Activated CD4-positive, alpha-beta memory T cell treated with anti-CD3 and anti-CD28 coated beads, Interleukin-2, amount 10 ng/mL, durations not matched to agents 7 days and 5 days (primary cell): ENCODE results near the gene SLC2A6. TPM values are rescaled to one million over a fixed set of nuclear protein-coding genes. Genes with fewer than 3 reads are reported as not detected.

ENCODE experiments used
- CTCF ChIA-PET: fragments of 350-600 bp; sonication (Branson Sonifier 250); formaldehyde crosslinking; loops from one replicate; lab custom pipeline; 2021; ENCODE audit warnings: antibody characterized with exemption, inconsistent platforms; lab: Charles Lee
- POLR2A ChIA-PET: fragments of 350-600 bp; sonication (Branson Sonifier 250); formaldehyde crosslinking; loops from one replicate; lab custom pipeline; 2021; ENCODE audit warnings: antibody characterized with exemption; lab: Charles Lee
- DNase-seq: peaks from one replicate; pipeline ENCODE4 v3.0.0-alpha.2; 2020
- H3K27ac Mint-ChIP-seq: one replicate; pipeline ENCODE4 v1.8.0; 2021; ENCODE audit warnings: mild to moderate bottlenecking, mixed read lengths
- H3K27me3 Mint-ChIP-seq: one replicate; pipeline ENCODE4 v1.8.0; 2021; ENCODE audit warnings: mixed read lengths
- H3K36me3 Mint-ChIP-seq: one replicate; pipeline ENCODE4 v1.8.0; 2021; ENCODE audit warnings: low read depth, mixed read lengths
- H3K4me1 Mint-ChIP-seq: one replicate; pipeline ENCODE4 v1.8.0; 2021; ENCODE audit warnings: mixed read lengths
- H3K4me3 Mint-ChIP-seq: one replicate; pipeline ENCODE4 v1.8.0; 2021; ENCODE audit warnings: mild to moderate bottlenecking, mixed read lengths
- H3K9me3 Mint-ChIP-seq: one replicate; pipeline ENCODE4 v1.8.0; 2021; ENCODE audit warnings: mixed read lengths
- total RNA-seq, 2 experiments: library from RNA; stranded (reverse); gene quantifications; one replicate each; pipeline ENCODE4 v1.2.3, GENCODE V29; 2021

Gene SLC2A6
- total RNA-seq, 2 experiments from 2014 or later: 1.2 to 2.0 TPM

DNA sequence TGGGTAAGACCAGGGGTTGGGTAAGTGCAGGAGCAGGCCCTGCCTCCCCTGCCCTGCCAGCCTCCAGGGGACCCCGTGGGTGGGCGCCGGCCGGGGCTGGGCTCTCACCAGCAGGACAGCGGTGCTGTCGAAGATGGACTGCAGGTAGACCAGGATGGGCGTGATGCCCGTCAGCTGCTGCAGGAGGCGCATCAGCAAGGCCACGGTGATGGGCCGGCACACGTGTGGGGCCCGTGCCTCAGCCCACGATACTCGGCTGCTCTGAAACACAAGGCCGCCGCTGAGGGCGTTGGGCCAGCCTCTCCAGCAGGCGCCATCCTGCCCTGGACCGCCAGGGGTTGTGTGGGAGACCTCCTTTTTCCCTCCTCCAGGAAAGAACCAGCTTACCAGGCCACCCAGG is 4.0 kb downstream of the SLC2A6 start:
- CTCF ChIA-PET: no interaction called here
- Mint-ChIP-seq H3K4me1 (peaks cover 12% of the 10 kb centered on the region), H3K4me3 (no peak overlapping the region), H3K27me3 (no peaks in the 10 kb centered on the region), H3K36me3 (no peaks in the 10 kb centered on the region), H3K9me3 (no peaks in the 10 kb centered on the region), H3K27ac (no peak overlapping the region)
- POLR2A ChIA-PET: interaction anchor here (0.8 to 1.8 kb wide), 2 partner anchors 15 to 127 kb away, joined by 3 to 5 read pairs; partner anchors contain the start of genes CACFD1, MED22 and RPL7A
- DNase-seq: no peak

DNA sequence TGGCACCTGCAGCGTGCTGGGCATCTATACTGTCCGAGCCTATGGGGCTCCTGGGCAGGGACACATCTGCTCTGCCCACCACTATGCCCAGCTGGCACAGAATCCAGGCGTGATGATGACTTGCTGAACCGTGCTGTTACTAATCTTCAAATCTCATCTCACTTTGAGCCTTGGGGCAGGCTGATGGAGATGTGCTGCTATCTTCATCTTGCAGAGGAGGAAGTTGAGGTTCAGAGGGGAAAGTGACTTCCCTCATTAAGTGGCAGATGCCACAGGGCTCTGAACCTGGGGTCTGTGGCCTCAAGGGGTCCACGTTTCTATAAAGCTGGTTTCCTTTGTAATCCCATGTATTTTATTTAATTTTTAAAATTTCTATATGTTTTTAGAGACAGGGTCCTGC is 4.7 kb downstream of the SLC2A6 start:
- Mint-ChIP-seq H3K4me1 (peaks cover 5% of the 10 kb centered on the region), H3K4me3 (no peak overlapping the region), H3K27ac (no peak overlapping the region), H3K36me3 (no peaks in the 10 kb centered on the region), H3K9me3 (no peaks in the 10 kb centered on the region), H3K27me3 (no peaks in the 10 kb centered on the region)
- CTCF ChIA-PET: interaction anchor here (1.0 kb wide), 1 partner anchor 73 kb away, joined by 3 read pairs; no protein-coding TSS in a partner anchor
- POLR2A ChIA-PET: interaction anchor here (0.8 to 1.8 kb wide), 2 partner anchors 14 to 126 kb away, joined by 3 to 5 read pairs; partner anchors contain the start of genes CACFD1, MED22 and RPL7A
- DNase-seq: no peak

GRCh38 chr9:133473743-133474142 is 5.2 kb downstream of the SLC2A6 start:
- no peak for DNase-seq
- no peaks in the 10 kb centered on the region for H3K36me3 Mint-ChIP-seq
- no peaks in the 10 kb centered on the region for H3K9me3 Mint-ChIP-seq
- POLR2A ChIA-PET: no interaction called here
- no peaks in the 10 kb centered on the region for H3K27me3 Mint-ChIP-seq
- no peak overlapping the region for H3K4me3 Mint-ChIP-seq
- H3K4me1 Mint-ChIP-seq: peaks cover 5% of the 10 kb centered on the region
- CTCF ChIA-PET: interaction anchor here (1.0 kb wide), 1 partner anchor 73 kb away, joined by 3 read pairs; no protein-coding TSS in a partner anchor
- H3K27ac Mint-ChIP-seq: no peak overlapping the region

GRCh38 chr9:133472753-133473378 is 6.0 kb downstream of the SLC2A6 start:
- POLR2A ChIA-PET: no interaction called here
- Mint-ChIP-seq H3K9me3 (no peaks in the 10 kb centered on the region), H3K27ac (no peak overlapping the region), H3K36me3 (no peaks in the 10 kb centered on the region), H3K27me3 (no peaks in the 10 kb centered on the region), H3K4me3 (no peak overlapping the region), H3K4me1 (peaks cover 3% of the 10 kb centered on the region)
- no peak for DNase-seq
- CTCF ChIA-PET: no interaction called here

- CTCF ChIA-PET: no interaction called here
- POLR2A ChIA-PET: no interaction called here
- Mint-ChIP-seq H3K27me3 (no peaks in the 10 kb centered on the region), H3K4me3 (no peak overlapping the region), H3K9me3 (no peaks in the 10 kb centered on the region), H3K4me1 (peaks cover 3% of the 10 kb centered on the region), H3K27ac (no peak overlapping the region), H3K36me3 (no peaks in the 10 kb centered on the region)
- no peak for DNase-seq
These were observed 6.6 kb downstream of the SLC2A6 start for GRCh38 chr9:133472277-133472645.

GRCh38 chr9:133471551-133472276 is 7.2 kb downstream of the SLC2A6 start:
- no peak overlapping the region for H3K4me3 Mint-ChIP-seq
- H3K36me3 Mint-ChIP-seq: no peaks in the 10 kb centered on the region
- CTCF ChIA-PET: no interaction called here
- no peak overlapping the region for H3K27ac Mint-ChIP-seq
- no peaks in the 10 kb centered on the region for H3K9me3 Mint-ChIP-seq
- H3K4me1 Mint-ChIP-seq: peaks cover 3% of the 10 kb centered on the region
- H3K27me3 Mint-ChIP-seq: no peaks in the 10 kb centered on the region
- POLR2A ChIA-PET: no interaction called here
- DNase-seq: no peak

- Mint-ChIP-seq H3K4me1 (peaks cover 3% of the 10 kb centered on the region), H3K36me3 (no peaks in the 10 kb centered on the region), H3K27ac (no peak overlapping the region), H3K9me3 (no peaks in the 10 kb centered on the region), H3K27me3 (no peaks in the 10 kb centered on the region), H3K4me3 (no peak overlapping the region)
- POLR2A ChIA-PET: no interaction called here
- CTCF ChIA-PET: no interaction called here
- no peak for DNase-seq
These were observed 7.9 kb downstream of the SLC2A6 start for GRCh38 chr9:133470988-133471387.

- CTCF ChIA-PET: no interaction called here
- no peaks in the 10 kb centered on the region for H3K36me3 Mint-ChIP-seq
These were observed 8.4 kb downstream of the SLC2A6 start for GRCh38 chr9:133470427-133470924.

GRCh38 chr9:133468777-133469421 is 10.0 kb downstream of the SLC2A6 start:
- H3K9me3 Mint-ChIP-seq: no peaks in the 10 kb centered on the region
- POLR2A ChIA-PET: no interaction called here

More at GRCh38 chr9:133470427-133470924, 8.4 kb downstream of the SLC2A6 start:
- DNase-seq: no peak
- H3K4me1 Mint-ChIP-seq: peaks cover 3% of the 10 kb centered on the region
- H3K27ac Mint-ChIP-seq: no peak overlapping the region
- POLR2A ChIA-PET: no interaction called here
- H3K4me3 Mint-ChIP-seq: no peak overlapping the region
- no peaks in the 10 kb centered on the region for H3K27me3 Mint-ChIP-seq
- H3K9me3 Mint-ChIP-seq: no peaks in the 10 kb centered on the region

GRCh38 chr9:133468374-133468773 is 10.5 kb downstream of the SLC2A6 start:
- ChIA-PET POLR2A (no interaction called here), CTCF (no interaction called here)
- Mint-ChIP-seq H3K4me3 (no peak overlapping the region), H3K27me3 (no peaks in the 10 kb centered on the region), H3K36me3 (no peaks in the 10 kb centered on the region), H3K4me1 (no peaks in the 10 kb centered on the region), H3K9me3 (no peaks in the 10 kb centered on the region), H3K27ac (no peak overlapping the region)
- no peak for DNase-seq

More at GRCh38 chr9:133468777-133469421, 10.0 kb downstream of the SLC2A6 start:
- CTCF ChIA-PET: no interaction called here
- H3K27me3 Mint-ChIP-seq: no peaks in the 10 kb centered on the region
- H3K4me1 Mint-ChIP-seq: no peaks in the 10 kb centered on the region
- H3K4me3 Mint-ChIP-seq: no peak overlapping the region
- no peak for DNase-seq
- no peak overlapping the region for H3K27ac Mint-ChIP-seq
- H3K36me3 Mint-ChIP-seq: no peaks in the 10 kb centered on the region

DNA sequence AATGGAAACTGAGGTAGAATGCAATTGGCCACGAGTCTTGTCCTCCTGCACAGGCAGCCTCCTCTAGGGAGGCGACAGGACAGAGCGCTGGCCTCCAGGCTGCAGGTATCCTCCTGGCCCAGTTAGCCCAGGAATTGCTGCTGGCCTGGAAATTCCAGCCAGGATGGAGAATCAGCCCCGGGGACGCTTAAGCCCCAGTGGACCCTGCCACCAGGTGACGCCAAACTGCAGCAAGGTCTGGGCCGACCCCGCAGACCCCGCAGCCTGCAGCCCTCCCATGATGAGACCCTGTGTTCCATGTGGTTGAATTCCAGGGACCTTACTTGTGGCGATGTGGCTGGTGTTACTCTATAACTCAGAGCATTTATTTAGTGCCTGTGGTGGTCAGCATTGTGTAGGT is 11.8 kb downstream of the SLC2A6 start:
- ChIA-PET CTCF (no interaction called here), POLR2A (no interaction called here)

DNA sequence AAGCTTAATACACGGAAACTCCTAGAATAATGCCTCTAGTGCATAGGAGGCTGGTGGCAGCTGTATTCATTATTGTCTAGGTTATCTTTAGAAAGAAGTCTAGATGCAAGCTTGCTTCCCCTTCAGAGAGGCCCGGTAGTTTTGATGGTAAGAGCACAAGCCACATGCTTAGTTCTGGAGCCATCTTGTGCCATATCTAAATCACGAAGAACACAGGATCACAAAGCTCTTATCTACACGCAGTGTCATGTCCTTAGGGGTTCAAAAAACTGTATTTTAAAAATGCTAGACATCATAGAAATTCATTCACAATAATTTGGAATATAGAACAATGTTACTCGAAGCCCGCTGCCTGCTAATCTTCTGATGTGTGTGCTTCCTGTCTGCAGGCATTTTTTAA is 12.9 kb downstream of the SLC2A6 start:
- H3K27me3 Mint-ChIP-seq: peaks cover 9% of the 10 kb centered on the region
- H3K4me3 Mint-ChIP-seq: no peak overlapping the region
- CTCF ChIA-PET: no interaction called here

More for the DNA sequence above, 11.8 kb downstream of the SLC2A6 start:
- no peak overlapping the region for H3K4me3 Mint-ChIP-seq
- H3K36me3 Mint-ChIP-seq: no peaks in the 10 kb centered on the region
- peaks cover 3% of the 10 kb centered on the region for H3K27me3 Mint-ChIP-seq
- H3K27ac Mint-ChIP-seq: no peak overlapping the region
- no peaks in the 10 kb centered on the region for H3K9me3 Mint-ChIP-seq
- no peaks in the 10 kb centered on the region for H3K4me1 Mint-ChIP-seq
- no peak for DNase-seq

DNA sequence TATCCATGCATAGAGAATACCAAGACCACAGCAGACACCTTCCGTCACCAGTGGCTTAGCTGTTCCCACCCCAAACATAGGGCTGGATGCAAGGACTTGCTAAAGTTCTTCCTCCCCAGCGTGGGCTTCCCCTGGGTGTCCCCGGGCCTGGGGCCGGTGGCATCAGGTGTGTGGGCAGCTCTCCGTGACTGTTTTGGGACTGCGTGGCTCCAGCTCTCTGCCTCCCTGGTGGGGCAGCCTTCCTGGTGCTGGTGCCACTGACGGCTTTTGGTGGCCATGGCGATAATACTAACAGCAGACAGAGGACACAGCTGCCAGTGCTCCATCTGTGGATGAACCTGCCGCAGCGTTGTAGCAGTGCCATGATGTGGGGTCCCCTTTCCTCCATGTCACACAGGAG is 14.3 kb downstream of the SLC2A6 start:
- POLR2A ChIA-PET: no interaction called here
- CTCF ChIA-PET: no interaction called here
- Mint-ChIP-seq H3K9me3 (no peaks in the 10 kb centered on the region), H3K36me3 (no peaks in the 10 kb centered on the region), H3K27me3 (peaks cover 12% of the 10 kb centered on the region), H3K4me3 (no peak overlapping the region), H3K27ac (no peak overlapping the region), H3K4me1 (peaks cover 8% of the 10 kb centered on the region)
- DNase-seq: no peak

More for the DNA sequence above, 12.9 kb downstream of the SLC2A6 start:
- Mint-ChIP-seq H3K27ac (no peak overlapping the region), H3K9me3 (no peaks in the 10 kb centered on the region), H3K36me3 (no peaks in the 10 kb centered on the region), H3K4me1 (no peaks in the 10 kb centered on the region)
- POLR2A ChIA-PET: no interaction called here
- no peak for DNase-seq
